Globus pallidus (tissue), 1 donor: ENCODE data around the gene COL18A1.

Experiments used
- DNase-seq: peaks from one replicate; pipeline ENCODE4 v3.0.0-alpha.2; 2015; ENCODE audit warnings: low spot score

The COL18A1 gene

GRCh38 chr21:45401916-45402900, 2.8 kb upstream of the COL18A1 start:
- DNase-seq = no peak

GRCh38 chr21:45403133-45403824, 1.7 kb upstream of the COL18A1 start:
- DNase-seq = no peak

DNA sequence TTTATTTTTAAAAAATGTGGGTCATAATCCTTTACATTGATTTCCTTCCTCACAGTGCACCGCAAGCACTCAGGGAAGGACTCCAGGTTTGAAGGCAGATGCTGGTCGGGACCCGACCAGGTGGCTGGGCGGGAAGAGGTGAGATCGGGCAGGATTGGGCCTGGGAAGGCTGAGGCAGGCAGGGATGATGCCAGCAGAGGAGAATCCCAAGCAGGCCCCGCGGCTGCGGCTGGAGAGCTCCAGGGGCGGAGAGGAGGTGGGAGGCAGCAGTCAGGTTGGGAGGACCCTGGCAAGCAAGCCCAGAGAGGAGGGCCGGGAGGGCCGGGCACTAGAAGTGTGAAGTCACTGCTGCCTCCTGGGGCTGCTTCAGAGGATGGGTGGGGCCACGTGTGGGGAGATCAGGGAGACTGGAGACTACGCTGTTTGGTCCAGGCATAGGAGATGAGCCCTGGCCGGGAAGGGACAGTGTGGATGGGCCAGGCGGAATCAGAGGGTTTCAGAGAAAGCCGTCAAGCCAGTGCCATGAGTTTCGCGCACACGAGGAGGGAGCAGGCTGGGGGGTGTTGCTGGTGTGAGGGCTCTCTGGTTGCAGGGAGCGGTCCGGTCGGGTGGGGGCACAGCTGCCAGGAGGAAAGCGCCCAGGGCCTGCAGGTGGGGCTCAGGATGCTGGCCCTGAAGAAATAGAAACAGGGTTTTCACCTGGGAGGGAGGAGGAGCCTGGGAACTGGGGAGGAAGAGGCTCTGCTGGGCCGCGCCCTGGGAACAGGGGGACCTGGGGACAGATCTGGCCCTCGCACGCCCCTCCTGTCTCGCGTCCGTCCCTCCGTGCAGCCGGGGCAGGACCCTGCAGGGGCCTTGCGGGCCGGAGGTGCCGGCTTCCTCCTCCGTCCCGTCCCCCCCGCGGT, 888 bp upstream of the COL18A1 start:
- DNase-seq = no peak

- no peak for DNase-seq
Measured at GRCh38 chr21:45405271-45405818, 380 bp downstream of the COL18A1 start.

DNA sequence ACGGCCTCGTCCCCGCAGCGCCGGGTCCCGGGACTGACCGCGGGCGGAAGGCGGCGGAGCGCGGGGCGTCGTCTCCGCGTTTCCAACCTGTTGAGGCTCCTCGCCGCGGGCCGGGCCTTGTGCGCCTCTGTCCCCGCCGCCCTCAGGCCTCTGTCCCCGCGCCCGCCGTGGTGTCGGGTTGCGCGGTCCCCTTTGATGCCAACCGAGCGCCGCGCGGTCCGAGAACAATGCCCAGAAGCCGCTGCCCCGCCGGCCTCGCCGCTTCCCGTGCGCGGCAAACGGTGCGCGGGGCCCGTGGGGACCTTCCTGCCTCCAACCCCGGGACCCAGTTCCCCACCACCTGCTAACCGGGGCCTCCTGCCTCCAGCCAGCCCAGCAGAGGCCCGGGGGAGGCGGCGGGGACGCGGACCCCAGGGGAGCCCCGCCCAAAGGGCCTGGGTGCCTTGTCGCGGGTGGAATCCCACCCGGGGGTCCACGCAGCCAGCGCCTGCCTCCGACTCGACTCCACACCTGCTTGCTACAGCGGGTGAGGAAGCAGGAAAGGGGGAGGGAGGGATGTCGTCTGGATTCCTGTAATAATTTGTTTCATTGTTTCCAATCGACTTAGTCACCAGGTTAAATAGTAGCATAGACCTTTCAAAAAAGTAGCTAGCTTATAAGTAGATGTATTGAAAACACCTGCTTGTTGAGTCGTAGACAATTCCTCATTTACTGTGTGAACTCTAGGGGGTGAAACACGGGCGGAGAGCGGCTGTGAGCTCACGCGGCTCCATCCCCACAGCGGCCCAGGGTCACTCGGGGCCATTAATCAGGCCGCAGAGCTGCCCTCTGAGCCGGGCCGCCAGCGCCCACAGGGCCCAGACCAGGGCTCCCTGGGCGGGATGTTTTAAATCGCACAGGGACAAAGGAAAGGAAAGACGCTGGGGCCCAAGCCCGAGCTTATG, 1.1 kb downstream of the COL18A1 start:
- no peak for DNase-seq

DNA sequence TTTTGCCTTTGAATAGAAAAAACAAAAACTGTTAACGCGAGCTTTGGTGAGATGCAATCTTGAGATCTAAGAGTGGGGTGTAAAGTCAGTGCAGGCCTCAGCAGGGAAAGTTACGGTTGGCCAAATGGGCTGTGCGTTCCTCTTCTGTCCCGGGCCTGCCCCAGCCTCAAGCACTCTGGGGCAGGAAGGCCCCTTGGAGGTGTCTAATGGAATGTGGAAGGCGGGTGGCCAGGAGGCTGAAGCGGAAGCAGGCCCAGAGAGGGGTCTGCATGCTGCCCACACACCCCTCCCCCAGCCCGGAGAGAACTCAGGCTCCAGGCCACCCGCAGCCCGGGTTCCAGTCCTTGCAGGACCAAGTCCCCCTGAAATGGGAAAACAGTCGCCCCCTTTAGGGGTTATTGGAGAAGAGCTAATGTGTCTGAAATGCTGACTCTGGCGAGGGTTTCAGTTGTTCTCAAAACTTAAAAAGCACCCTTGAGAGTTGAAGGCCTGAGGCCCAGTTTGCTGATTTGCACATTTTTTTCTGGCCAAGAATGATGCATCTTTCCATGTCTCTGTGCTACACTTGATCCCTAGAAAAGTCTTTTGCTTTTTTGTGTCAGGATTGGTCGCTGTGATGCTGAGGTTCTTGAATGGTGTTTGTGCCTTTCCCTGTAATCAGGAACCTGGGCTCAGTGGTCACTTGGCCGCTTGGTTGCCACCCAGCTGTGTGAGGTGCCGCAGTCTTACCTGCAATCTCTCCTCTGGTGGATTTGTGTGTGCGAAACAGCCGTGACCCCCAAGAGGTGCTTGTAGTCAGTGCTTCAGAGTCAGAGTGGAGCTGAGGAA, 2.0 kb downstream of the COL18A1 start:
- DNase-seq = no peak

GRCh38 chr21:45407629-45408247, 2.8 kb downstream of the COL18A1 start:
- DNase-seq = no peak

DNA sequence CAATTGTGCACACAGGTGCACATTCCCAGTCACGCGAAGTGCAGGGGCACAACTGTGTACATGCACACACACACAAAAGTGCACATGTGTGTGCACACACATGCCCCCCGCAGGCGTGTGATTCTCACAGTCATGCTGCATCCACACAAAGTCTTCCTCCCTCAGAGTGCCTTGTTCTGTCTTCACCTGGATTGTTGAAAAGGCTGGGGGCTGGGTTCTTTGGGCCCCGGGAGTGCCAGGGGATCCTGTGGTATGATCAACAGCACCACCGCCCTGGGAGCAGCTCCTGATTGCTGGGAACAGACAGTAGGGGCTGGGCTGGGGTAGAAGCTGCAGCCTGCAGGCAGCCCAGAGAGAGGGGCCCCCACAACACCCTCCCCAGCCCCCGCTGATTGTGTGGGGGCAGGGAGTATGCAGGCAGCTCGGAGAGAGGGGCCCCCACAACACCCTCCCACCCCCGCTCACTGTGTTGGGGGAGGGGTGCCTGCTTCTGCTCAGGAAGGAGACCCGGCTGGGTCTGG, 3.4 kb downstream of the COL18A1 start:
- no peak for DNase-seq

GRCh38 chr21:45408801-45409261, 3.9 kb downstream of the COL18A1 start:
- DNase-seq = no peak

- peak; percentile 42 for DNase-seq
Measured at GRCh38 chr21:45409466-45410150, 4.6 kb downstream of the COL18A1 start.

- no peak for DNase-seq
Measured at GRCh38 chr21:45410151-45410864, 5.3 kb downstream of the COL18A1 start.

GRCh38 chr21:45410865-45411809, 6.2 kb downstream of the COL18A1 start:
- DNase-seq = no peak

GRCh38 chr21:45411810-45412206, 6.8 kb downstream of the COL18A1 start:
- DNase-seq = no peak

DNA sequence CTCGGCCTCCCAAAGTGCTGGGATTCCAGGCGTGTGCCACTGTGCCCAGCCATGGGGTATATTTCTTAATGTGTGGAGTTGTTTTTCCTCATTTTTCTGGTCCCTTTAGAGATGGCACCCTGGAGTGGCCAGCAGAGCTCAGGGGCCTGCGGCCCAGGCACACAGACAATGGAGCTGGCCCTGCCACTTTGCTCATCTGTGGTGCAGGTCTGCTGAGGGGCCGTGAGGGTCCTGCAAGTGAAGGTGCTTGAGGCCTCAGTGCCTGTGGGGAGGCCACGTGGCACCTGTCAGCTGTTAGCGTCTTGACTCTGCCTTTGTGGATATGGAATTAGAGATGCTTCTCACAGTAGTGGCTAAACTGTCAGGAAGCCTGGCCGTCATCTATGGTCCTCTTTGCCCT, 7.5 kb downstream of the COL18A1 start:
- no peak for DNase-seq

GRCh38 chr21:45412909-45413611, 8.1 kb downstream of the COL18A1 start:
- no peak for DNase-seq

DNA sequence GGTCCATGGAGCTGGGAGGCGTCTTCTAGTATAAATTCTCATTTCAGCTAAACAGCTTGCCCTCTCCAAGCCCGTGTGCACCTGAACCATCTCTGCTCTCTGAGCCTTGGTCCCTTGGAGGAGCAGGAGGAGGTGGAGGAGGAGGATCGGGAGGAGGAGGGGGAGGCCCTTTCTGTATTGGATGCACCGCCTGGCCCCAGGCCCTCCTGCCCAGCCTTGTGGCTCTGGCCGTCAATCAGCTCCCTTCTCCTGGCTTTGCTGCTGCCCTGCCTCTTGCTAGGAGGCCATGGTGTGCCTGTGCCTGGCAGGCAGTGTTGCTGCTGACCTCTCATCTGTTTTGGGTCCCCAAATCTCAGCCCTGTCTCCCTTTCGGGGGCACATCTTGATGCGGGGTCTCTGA, 9.0 kb downstream of the COL18A1 start:
- DNase-seq = no peak
